ENCODE data around the gene TNPO3. TPM values are rescaled to one million over a fixed set of nuclear protein-coding genes. Genes with fewer than 3 reads are reported as not detected.
"Not testable (repeated sequence)": the region's sequence is repeated elsewhere in the genome, so short reads cannot be mapped to it uniquely, and the experiment has no call there.

The TNPO3 gene
- total RNA-seq, 1 experiment from 2014 or later: 63.4 TPM

DNA sequence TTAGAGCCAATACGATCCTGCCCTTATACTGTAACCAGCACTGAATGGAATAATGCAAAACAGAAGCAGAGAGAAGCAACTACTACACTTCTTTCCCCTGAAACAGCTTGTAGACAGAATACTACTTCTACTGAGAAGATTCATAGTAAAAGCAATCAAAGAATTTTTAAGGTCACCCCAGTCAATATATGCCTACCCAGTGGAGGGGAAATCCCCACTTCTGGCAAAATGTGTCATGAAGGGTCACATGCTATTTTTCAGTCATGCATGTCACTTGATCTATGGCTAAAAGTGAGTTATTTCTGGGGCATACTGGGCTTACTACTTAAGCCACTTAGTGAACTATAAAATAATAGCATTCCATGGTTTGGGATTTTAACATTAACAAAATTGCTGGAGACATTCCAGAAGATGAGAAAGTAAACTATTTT is 91.6 kb downstream of the TNPO3 start:
- no peak for DNase-seq (ENCODE audit: low read depth)

DNA sequence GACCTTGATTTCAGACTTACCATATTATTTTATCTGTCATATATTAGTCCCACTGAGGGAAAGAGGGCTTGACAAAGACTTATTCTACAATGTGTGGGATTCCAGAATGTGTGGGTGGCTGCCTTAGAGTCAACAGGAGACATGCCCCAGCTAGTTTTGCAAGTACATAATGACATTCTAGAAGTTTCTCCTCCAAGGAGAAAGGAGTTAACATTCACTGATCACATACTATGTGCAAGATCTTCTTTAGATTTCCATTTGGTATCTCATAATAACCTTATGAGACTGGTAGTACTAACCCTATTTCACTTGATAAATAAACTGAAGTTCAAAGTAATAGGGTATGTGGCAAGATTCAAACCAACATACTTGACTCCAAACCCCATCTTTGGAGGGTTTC is 92.0 kb downstream of the TNPO3 start:
- DNase-seq (ENCODE audit: low read depth): no peak

DNA sequence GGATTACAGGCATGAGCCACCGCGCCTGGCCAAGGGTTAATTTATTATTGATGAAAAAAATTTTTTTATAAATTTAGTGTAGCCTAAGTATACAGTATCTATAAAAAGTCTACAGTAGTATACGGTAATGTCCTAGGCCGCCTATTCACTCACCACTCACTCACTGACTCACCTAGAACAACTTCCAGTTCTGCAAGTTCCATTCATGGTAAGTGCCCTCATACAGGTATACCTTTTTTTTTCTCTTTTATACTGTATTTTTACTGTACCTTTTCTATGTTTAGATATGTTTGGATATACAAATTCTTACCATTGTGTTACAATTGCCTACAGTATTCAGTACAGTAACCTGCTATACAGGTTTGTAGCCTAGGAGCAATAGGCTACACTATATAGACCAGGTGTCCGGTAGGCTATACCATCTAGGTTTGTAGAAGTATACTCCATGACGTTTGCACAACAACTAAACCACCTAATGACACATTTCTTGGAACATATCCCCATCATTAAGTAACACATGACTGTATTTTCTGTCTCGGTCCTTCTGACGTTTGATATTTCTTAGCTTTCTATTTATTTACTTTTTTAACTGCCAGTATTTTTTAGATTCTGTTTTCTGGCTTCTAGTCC is 93.8 kb downstream of the TNPO3 start:
- no peak for DNase-seq (ENCODE audit: low read depth)

DNA sequence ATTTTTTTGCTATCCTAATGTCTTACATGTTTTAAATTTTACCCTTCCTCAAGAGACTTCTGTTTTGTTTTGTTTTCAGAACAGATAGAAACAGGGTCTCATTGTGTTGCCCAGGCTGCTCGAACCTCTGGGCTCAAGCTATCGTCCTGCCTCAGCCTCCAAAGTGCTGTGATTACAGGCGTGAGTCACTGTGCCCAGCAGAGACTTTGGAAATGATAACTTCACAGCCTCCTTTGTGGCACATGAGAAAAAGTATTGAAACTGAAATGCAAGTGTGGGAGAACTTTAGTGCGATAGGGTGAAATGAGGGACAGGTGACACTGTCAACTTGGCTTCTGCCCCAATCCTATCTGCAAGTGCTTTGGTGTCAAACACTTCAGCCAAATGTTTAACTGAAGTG is 95.6 kb downstream of the TNPO3 start:
- DNase-seq (ENCODE audit: low read depth): no peak

DNA sequence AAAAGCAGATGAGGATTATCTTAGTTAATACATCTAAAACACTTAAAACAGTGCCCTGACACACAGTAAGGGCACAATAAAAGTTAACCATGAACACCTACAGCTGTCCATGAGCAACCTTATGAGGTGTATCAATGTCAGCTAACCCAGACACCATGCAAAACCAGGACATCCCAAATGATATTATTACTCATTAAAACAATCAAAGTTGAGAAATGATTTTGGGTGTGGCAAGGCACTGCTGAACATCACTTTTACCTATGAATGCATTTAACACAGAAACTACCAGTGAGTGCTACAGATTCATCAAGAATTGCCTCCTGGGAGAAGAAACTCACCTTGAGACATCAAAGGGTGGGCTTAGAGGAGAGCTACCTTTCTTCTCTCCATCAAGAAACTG is 98.9 kb downstream of the TNPO3 start:
- no peak for DNase-seq (ENCODE audit: low read depth)

DNA sequence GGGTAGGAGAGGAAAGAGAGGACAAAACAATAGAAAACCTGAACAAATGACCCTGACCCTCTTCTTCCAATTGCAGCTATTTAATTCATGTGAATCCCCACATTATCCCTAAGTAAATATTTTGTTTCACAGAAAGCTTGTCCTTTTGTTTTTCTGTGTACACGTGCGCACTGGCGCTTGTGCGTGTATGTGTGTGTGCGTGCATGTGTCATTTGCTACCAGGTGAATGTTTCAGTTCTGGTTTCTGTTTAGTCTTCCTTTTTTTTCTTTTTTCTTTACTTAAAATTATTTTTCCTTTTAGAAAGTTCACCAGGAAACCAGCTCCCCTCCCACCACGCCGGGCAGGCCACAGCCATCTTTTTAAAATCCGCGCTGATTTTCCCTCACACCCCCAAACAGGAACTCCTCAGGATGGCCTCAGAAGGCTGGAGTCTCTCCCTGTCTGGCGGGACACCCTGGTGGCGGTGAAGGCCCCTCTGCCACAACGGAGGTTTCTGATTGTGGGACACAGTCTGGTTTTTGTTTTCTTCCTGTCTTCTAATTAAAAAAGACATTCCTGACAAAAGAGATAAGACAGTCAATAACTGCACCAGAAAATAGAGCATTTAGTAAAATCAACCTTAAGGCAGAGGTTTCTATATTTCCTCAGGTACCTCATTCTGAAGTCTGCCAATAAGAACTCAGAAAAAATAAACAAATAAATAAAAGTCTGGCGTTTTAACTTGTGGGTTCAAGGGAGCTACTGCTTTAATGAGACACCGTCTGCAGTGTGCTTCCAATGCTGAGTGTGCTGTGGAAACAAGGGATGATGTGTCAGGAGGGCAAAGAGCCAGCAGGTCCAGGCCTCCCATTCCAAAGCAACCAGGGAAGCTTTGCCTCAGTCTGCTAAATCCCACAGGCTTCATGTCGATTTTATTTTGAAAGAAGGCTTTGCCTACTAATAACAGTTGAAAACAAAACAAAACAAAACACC is 99.8 kb downstream of the TNPO3 start:
- no peak for DNase-seq (ENCODE audit: low read depth)

DNA sequence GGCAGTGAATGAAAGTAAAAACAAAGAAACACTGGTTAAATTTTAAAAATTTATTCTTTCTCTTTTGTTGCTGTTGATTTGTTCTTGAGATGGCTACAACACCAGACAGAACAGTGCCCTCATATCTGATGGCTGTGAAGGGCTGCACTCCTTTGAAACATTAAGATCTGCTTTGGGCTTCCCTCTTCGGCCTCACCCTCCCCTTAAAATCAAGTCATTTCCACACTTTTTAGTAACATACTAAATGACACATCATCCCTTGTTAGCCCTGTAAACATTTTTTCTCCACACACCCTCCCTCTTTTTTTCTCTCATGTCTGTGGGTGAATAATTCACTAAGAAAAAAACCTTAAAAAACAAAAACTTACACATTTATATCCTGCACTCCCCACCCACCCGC is 100.8 kb downstream of the TNPO3 start:
- no peak for DNase-seq (ENCODE audit: low read depth)

DNA sequence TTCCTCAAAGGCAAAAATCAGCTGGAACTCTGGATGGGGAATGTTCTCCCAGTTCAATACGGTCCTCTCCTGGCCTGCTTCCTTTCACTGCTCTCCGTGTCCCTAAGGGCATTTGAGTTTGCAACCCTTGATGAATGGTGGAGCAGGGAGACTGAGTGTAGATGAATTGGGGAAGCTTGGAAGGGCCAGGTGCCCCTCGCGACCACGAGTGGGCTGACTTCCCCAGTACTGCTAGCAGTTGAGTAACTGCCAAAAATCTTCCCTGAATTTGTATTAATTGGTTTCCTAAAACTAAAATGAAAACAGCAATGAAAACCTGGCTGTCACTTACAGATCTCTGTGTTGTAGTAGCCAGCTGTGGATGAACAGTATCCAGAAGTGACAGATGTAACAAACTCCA is 103.6 kb downstream of the TNPO3 start:
- no peak for DNase-seq (ENCODE audit: low read depth)

DNA sequence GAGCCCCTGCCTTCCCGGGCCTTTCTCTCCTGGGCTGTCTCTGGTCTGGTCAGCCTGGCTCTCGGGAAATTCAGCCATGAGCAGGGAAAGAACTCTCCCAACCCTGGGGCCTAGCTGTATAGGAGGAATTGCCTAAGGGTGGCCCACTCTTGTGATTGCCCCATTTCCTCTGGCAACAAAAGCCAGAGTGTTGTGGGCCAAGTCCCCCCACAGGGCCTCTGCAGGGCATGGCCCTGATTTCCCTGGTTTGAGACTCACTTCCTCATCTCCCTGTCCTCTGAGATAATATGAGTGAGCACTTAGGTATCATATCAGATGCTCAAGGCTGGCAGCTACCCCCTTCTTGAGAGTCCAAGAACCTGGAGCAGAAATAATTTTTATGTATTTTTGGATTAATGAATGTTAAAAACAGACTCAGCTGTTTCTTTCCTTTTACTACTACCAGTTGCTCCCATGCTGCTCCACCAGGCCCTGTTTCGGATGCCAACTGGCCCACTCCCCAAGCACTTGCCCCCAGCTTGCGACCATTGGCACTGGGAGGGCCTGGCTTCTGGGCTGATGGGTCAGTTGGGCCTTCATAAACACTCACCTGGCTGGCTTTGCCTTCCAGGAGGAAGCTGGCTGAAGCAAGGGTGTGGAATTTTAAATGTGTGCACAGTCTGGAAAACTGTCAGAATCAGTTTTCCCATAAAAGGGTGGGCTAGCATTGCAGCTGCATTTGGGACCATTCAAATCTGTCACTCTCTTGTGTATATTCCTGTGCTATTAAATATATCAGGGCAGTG is 105.7 kb downstream of the TNPO3 start:
- no peak for DNase-seq (ENCODE audit: low read depth)

DNA sequence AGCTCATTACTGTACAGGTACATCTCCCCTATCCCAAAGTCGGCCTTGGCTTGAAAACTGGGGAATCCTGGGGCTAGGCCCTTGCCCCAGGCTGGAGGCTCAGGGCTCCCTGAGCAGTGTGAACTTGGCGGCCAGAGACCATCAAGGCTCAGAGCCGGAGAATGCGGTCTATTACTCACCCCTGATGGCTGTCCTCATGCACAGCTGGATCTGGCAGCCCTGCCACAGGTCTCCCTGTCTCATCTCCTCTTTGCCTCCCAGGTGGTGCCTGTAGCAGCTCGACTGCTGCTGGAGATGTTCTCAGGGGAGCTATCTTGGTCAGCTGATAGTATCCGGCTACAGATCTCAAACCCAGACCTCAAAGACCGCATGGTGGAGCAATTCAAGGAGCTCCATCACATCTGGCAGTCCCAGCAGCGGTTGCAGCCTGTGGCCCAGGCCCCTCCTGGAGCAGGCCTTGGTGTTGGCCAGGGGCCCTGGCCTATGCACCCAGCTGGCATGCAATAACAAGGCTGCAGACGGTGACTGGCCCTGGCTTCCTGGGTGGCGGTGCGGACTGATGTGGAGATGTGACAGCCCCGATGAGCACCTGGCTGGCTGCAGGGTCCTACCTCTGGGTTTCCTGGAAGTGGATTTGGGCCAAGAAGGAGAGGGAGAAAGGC is 106.5 kb downstream of the TNPO3 start:
- no peak for DNase-seq (ENCODE audit: low read depth)

DNA sequence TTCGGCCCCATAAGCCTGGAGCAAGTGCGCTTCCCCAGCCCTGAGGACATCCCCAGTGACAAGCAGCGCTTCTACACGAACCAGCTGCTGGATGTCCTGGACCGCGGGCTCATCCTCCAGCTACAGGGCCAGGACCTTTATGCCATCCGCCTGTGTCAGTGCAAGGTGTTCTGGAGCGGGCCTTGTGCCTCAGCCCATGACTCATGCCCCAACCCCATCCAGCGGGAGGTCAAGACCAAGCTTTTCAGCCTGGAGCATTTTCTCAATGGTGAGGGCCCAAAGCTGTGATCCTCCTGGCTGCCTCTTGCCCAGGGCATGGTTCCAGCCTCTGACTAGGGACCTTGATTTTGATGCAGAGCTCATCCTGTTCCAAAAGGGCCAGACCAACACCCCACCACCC is 107.1 kb downstream of the TNPO3 start:
- no peak for DNase-seq (ENCODE audit: low read depth)

DNA sequence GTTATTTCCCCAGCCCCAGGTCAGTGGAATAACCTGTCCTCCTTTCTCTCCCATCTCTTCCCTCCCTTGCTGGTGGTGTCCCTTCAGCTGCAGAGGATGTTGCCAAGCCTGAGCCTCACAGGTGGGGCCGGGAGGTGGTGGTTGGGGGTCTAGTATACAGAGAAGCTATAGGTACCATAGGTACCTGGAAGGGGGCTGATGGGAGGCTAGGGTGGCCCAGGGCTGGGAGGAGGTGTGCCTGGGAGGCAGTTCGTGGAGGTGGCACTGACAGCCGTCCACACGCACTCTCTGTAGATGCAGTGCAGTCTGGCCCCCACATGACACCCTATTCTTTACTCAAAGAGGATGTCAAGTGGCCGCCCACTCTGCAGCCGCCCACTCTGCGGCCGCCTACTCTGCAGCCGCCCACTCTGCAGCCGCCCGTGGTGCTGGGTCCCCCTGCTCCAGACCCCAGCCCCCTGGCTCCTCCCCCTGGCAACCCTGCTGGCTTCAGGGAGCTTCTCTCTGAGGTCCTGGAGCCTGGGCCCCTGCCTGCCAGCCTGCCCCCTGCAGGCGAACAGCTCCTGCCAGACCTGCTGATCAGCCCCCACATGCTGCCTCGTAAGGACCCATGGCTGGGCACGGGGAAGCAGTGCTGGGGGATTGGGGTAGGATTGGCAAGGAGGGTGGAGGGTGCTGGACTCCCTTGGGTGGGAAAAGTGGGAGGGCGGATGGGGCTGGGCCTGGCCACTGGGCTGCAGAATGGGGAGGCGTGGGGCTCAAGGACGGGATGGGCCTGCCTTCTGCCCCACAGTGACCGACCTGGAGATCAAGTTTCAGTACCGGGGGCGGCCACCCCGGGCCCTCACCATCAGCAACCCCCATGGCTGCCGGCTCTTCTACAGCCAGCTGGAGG is 107.7 kb downstream of the TNPO3 start:
- no peak for DNase-seq (ENCODE audit: low read depth)

DNA sequence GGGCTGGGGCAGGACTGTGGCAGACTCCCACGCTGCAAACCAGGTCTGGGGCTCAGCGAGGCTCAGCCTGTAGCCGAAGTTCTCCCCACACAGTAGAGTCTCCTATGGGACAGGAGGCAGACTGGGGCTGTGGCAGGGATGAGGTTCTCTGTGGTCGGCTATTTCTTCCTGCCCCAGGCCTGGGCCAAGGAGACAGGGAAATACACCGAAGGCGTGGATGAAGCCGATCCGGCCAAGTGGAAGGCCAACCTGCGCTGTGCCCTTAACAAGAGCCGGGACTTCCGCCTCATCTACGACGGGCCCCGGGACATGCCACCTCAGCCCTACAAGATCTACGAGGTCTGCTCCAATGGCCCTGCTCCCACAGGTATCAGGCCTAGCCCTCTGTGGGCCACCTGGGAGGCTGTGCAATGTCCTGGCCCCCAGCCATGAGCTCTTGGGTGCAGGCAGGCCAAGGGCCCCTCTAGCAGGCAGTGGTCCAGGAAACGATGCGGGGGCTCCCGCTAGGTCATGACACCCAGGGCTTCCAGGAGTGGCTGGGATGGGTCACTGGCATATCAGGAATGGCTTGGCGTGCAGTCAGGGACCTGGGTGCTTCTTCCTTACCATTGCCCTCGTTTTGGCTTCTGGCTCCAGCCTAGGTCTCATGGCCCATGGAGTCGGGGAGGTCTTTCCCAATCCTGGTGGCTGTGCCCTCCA is 109.1 kb downstream of the TNPO3 start:
- DNase-seq (ENCODE audit: low read depth): no peak

DNA sequence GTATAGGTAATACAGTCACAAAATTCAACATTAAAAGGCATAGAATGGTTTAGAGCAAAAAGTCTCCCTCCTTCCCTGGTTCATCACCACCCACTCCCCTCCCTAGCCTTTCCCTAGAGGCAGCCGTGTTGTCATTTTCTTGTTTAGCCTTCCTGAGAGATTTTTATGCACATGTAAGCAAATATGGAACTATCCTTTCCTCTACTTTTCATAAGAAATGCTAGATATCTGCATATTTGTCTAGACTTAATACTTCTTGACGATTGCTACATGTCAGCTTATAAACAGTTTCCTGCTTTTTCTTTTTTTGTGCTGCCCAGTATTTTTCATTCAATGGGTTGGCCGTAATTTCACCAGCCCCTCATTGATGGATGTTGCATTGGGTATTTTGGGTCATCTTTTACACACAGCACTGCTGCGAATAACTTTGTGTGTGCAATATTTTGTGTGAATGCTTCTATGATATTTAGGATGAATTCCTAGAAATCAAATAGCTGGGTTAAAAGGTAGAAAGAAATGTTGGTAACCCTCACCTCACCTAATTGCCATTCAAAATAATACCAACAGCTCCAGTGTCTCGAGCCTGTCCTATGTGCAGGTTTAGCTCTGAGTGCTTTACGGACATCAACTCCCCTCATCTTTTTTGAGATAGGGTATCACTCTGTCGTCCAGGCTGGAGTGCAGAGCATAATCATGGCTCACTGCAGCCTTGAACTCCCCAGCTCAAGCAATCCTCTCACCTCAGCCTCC is 110.2 kb downstream of the TNPO3 start:
- no peak for DNase-seq (ENCODE audit: low read depth)

DNA sequence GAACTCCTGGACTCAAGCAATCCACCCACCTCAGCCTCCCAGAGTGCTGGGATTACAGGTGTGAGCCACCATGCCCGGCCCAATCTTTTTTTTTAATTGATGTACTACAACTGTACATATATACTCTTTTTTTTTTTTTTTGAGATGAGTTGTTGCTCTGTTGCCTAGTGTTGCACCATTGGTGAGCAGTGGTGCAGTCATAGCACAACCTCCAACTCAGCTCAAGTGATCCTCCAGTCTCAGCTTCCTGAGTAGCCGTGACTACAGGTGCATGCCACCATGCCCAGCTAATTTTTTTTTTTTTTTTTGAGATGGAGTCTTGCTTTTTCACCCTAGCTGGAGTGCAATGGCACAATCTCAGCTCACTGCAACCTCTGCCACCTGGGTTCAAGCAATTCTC is 111.7 kb downstream of the TNPO3 start:
- not testable (repeated sequence) for DNase-seq (ENCODE audit: low read depth)

DNA sequence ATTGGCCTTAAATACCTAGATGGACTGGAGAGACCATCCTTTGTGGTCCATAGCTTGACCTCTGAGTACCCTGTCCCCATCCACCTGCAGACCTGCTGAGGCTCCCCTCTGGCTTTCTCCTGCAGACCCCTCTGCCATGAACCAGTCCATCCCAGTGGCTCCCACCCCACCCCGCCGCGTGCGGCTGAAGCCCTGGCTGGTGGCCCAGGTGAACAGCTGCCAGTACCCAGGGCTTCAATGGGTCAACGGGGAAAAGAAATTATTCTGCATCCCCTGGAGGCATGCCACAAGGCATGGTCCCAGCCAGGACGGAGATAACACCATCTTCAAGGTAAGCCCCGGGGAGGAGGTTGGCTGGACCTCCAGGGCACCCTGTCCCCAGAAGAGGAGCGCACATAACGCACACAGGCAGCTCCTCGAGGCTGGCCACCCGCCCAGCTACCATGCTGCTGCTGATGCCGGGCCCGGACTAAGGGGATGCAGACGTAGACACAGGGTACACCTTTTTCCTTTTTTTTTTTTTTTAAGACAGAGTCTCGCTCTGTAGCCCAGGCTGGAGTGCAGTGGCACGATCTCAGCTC is 112.9 kb downstream of the TNPO3 start:
- DNase-seq (ENCODE audit: low read depth): no peak

DNA sequence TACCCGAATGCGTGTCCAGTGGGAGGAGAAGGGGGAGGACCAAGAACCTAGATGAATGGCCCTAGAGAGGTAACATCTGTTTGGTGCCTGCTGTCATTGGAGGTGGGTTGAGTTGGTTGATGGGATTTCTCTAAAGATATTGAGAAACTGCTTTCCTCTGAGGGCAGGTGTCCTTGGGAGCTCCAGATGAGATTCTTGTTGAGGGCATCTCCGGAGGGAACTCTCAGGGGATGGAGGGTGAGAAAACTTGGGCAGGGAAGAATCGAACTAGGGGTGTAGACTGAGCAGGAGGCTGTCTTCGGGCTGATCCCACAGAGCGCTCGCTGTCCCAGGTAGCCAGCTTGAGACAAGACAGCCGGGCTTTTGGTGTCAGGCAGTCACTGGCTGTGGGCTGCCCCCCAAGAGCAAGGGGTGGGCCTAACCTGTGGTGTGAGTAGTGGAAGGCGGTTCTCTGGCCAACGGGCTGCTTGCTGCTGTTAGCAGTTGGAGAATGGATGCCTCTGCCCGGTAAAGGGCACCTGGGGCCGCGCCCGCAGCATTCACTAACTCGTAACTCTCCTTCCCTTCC is 113.5 kb downstream of the TNPO3 start:
- no peak for DNase-seq (ENCODE audit: low read depth)

Data from HT1080 (cell line).